ENCODE data around the gene GSK3A. TPM values are rescaled to one million over a fixed set of nuclear protein-coding genes. Genes with fewer than 3 reads are reported as not detected.

Gene GSK3A
- total and polyA plus RNA-seq, 2 donors (not counting 1 experiment from before 2014, with no cell fraction given), result 38.5 to 42.0 TPM

- no peaks in the 10 kb centered on the region for H3K27me3 Mint-ChIP-seq
- WGBS (ENCODE audit: insufficient coverage), result 61% methylated on average over 3 of the region's 3 CpGs
- Histone ChIP-seq H3K4me3 (ENCODE audit: control extremely low read depth in 1 of 5, extremely low read depth in 1 of 5, insufficient read depth in 1 of 5, low read depth in 2 of 5, low read length in 4 of 5) (no peak overlapping the region), H3K4me1 (ENCODE audit: control insufficient read depth in 2 of 2, insufficient read depth in 2 of 2, low read length in 2 of 2) (peaks cover 17 to 30% of the 10 kb centered on the region in 2 donors), H3K4me2 (replicated peaks; ENCODE audit: low read depth, low read length, poor library complexity, severe bottlenecking) (no peak overlapping the region), H3K9ac (ENCODE audit: low read length) (no peak overlapping the region), H2AFZ (ENCODE audit: insufficient read depth, low read depth, low read length, poor library complexity, severe bottlenecking) (no peak overlapping the region), H3K79me2 (ENCODE audit: control insufficient read depth, insufficient read depth, low read length) (peaks cover 81% of the 10 kb centered on the region), H3K9me3 (ENCODE audit: control extremely low read depth in 1 of 3, control insufficient read depth in 2 of 3, insufficient read depth in 1 of 3, low read length in 2 of 3) (no peaks in the 10 kb centered on the region), H3K36me3 (replicated peaks in 1 of 2; ENCODE audit: control extremely low read depth in 1 of 2, control insufficient read depth in 1 of 2, extremely low read depth in 1 of 2, insufficient read depth in 2 of 2, low read length in 1 of 2) (peaks cover 0 to 30% of the 10 kb centered on the region in 2 experiments), H4K20me1 (ENCODE audit: control insufficient read depth, insufficient read depth, low read length, poor library complexity, severe bottlenecking) (peaks cover 7% of the 10 kb centered on the region), H3K27ac (ENCODE audit: low read length in 2 of 2) (no peak overlapping the region), H3K27me3 (replicated peaks in 1 of 4; ENCODE audit: control extremely low read depth in 1 of 4, control insufficient read depth in 3 of 4, insufficient read depth in 4 of 4, low read length in 3 of 4) (no peaks in the 10 kb centered on the region)
- DNase-seq (no peak), ATAC-seq (ENCODE audit: low read depth) (no peak)
- no peak overlapping the region for H3K27ac Mint-ChIP-seq
- H3K4me3 Mint-ChIP-seq, result no peak overlapping the region
- intact Hi-C loops (cut with micrococcal nuclease), result no loop called here
- peaks cover 42% of the 10 kb centered on the region for H3K4me1 Mint-ChIP-seq
- no peaks in the 10 kb centered on the region for H3K9me3 Mint-ChIP-seq (ENCODE audit: insufficient read depth)
- ChIA-PET POLR2A (no interaction called here), CTCF (no interaction called here)
- TF ChIP-seq, protein P1, sequence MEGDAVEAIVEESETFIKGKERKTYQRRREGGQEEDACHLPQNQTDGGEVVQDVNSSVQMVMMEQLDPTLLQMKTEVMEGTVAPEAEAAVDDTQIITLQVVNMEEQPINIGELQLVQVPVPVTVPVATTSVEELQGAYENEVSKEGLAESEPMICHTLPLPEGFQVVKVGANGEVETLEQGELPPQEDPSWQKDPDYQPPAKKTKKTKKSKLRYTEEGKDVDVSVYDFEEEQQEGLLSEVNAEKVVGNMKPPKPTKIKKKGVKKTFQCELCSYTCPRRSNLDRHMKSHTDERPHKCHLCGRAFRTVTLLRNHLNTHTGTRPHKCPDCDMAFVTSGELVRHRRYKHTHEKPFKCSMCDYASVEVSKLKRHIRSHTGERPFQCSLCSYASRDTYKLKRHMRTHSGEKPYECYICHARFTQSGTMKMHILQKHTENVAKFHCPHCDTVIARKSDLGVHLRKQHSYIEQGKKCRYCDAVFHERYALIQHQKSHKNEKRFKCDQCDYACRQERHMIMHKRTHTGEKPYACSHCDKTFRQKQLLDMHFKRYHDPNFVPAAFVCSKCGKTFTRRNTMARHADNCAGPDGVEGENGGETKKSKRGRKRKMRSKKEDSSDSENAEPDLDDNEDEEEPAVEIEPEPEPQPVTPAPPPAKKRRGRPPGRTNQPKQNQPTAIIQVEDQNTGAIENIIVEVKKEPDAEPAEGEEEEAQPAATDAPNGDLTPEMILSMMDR (IDR thresholded peaks at IDR 0.05), result no peak
- TF ChIP-seq EZH2 (IDR thresholded peaks at IDR 0.05; ENCODE audit: borderline replicate concordance, insufficient read depth, low read depth, low read length, poor library complexity, severe bottlenecking), result no peak
Observed at GRCh38 chr19:42276284-42276683, 33.9 kb upstream of the GSK3A start.

- H4K20me1 ChIP-seq (ENCODE audit: control insufficient read depth, insufficient read depth, low read length, poor library complexity, severe bottlenecking), result peaks cover 7% of the 10 kb centered on the region
- H3K27ac ChIP-seq (ENCODE audit: low read length in 2 of 2), result no peak overlapping the region
- peaks cover 89% of the 10 kb centered on the region for H3K79me2 ChIP-seq (ENCODE audit: control insufficient read depth, insufficient read depth, low read length)
- H3K4me3 Mint-ChIP-seq, result no peak overlapping the region
- H3K4me1 ChIP-seq (ENCODE audit: control insufficient read depth in 2 of 2, insufficient read depth in 2 of 2, low read length in 2 of 2), result peaks cover 22 to 32% of the 10 kb centered on the region in 2 donors
- H3K27me3 ChIP-seq (replicated peaks in 1 of 4; ENCODE audit: control extremely low read depth in 1 of 4, control insufficient read depth in 3 of 4, insufficient read depth in 4 of 4, low read length in 3 of 4), result no peaks in the 10 kb centered on the region
- H3K9ac ChIP-seq (ENCODE audit: low read length), result no peak overlapping the region
- CTCF ChIA-PET, result no interaction called here
- POLR2A ChIA-PET, result no interaction called here
- intact Hi-C loops (cut with micrococcal nuclease), result no loop called here
- 100% methylated on average over 1 of the region's 3 CpGs for WGBS (ENCODE audit: insufficient coverage)
- no peaks in the 10 kb centered on the region for H3K9me3 ChIP-seq (ENCODE audit: control extremely low read depth in 1 of 3, control insufficient read depth in 2 of 3, insufficient read depth in 1 of 3, low read length in 2 of 3)
- peaks cover 0 to 30% of the 10 kb centered on the region in 2 experiments for H3K36me3 ChIP-seq (replicated peaks in 1 of 2; ENCODE audit: control extremely low read depth in 1 of 2, control insufficient read depth in 1 of 2, extremely low read depth in 1 of 2, insufficient read depth in 2 of 2, low read length in 1 of 2)
- H3K4me1 Mint-ChIP-seq, result peaks cover 49% of the 10 kb centered on the region
- DNase-seq (no peak), ATAC-seq (ENCODE audit: low read depth) (no peak)
- no peak overlapping the region for H2AFZ ChIP-seq (ENCODE audit: insufficient read depth, low read depth, low read length, poor library complexity, severe bottlenecking)
- H3K9me3 Mint-ChIP-seq (ENCODE audit: insufficient read depth), result no peaks in the 10 kb centered on the region
- no peak overlapping the region for H3K27ac Mint-ChIP-seq
- H3K4me2 ChIP-seq (replicated peaks; ENCODE audit: low read depth, low read length, poor library complexity, severe bottlenecking), result no peak overlapping the region
- no peaks in the 10 kb centered on the region for H3K27me3 Mint-ChIP-seq
- no peak overlapping the region for H3K4me3 ChIP-seq (ENCODE audit: control extremely low read depth in 1 of 5, extremely low read depth in 1 of 5, insufficient read depth in 1 of 5, low read depth in 2 of 5, low read length in 4 of 5)
- TF ChIP-seq, protein P1 (IDR thresholded peaks at IDR 0.05), result no peak
- no peak for TF ChIP-seq EZH2 (IDR thresholded peaks at IDR 0.05; ENCODE audit: borderline replicate concordance, insufficient read depth, low read depth, low read length, poor library complexity, severe bottlenecking)
Observed at GRCh38 chr19:42275517-42275916, 33.1 kb upstream of the GSK3A start.
